ENCODE results near the gene LNX1. TPM values are rescaled to one million over a fixed set of nuclear protein-coding genes. Genes with fewer than 3 reads are reported as not detected.

The LNX1 gene
- polyA plus RNA-seq, 3 donors = 0.09 to 0.13 TPM; not detected in 1

DNA sequence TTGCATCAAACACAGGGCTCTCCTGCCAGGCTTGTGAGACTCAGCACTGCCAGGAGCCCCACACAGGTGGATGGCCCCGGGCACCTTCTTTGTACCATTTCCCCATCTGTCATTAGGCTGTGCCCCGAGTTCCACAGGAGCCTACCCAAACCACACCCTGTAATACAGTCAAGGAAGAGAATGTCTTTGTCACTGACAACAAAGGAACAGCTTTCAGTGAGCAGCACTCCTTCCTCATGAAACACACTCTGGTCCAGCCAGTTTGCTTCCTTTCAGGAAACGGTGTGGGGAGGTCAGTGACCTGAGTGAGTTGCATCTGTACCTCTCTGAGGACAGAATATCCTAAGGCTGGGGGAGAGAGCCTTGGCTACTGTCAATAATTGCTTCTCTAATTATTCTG lies 53.7 kb downstream of the LNX1 start:
- TF ChIP-seq, protein P1, sequence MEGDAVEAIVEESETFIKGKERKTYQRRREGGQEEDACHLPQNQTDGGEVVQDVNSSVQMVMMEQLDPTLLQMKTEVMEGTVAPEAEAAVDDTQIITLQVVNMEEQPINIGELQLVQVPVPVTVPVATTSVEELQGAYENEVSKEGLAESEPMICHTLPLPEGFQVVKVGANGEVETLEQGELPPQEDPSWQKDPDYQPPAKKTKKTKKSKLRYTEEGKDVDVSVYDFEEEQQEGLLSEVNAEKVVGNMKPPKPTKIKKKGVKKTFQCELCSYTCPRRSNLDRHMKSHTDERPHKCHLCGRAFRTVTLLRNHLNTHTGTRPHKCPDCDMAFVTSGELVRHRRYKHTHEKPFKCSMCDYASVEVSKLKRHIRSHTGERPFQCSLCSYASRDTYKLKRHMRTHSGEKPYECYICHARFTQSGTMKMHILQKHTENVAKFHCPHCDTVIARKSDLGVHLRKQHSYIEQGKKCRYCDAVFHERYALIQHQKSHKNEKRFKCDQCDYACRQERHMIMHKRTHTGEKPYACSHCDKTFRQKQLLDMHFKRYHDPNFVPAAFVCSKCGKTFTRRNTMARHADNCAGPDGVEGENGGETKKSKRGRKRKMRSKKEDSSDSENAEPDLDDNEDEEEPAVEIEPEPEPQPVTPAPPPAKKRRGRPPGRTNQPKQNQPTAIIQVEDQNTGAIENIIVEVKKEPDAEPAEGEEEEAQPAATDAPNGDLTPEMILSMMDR (IDR thresholded peaks at IDR 0.05) = no peak
- no peak for DNase-seq
- 0% methylated on average over 1 of the region's 3 CpGs for whole genome bisulfite sequencing (ENCODE audit: insufficient coverage)

DNA sequence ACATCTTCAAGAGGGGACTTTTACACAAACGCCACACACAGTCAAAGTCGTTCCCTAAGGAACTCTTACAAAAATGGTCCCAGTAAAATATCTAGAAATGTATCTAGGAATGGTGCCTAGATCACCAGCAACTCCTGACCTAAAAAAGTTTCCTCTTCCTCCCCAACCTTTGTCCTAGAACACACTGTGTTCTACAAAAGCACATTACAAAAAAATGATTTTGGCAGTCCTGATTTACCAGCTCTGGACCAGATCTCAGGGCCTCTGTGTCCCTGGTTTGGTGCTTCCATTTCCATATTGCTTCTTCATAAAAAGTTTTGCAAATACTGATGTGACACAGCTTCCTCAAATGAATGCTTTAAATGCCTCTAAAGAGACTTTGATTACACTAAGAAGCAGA lies 55.0 kb downstream of the LNX1 start:
- Histone ChIP-seq H3K27me3 (ENCODE audit: control insufficient read depth in 2 of 2, insufficient read depth in 2 of 2, low read length in 2 of 2) (no peaks in the 10 kb centered on the region), H3K79me2 (ENCODE audit: insufficient read depth, low read length) (no peaks in the 10 kb centered on the region), H3K4me2 (replicated peaks; ENCODE audit: extremely low read depth, low read length, poor library complexity, severe bottlenecking) (no peak overlapping the region), H3K36me3 (replicated peaks in 1 of 2; ENCODE audit: control insufficient read depth in 1 of 2, insufficient read depth in 2 of 2, low read length in 2 of 2) (no peaks in the 10 kb centered on the region), H3K4me3 (replicated peaks in 1 of 3; ENCODE audit: low read depth in 2 of 3, low read length in 3 of 3) (no peak overlapping the region), H3K4me1 (ENCODE audit: control insufficient read depth in 1 of 2, insufficient read depth in 2 of 2, low read length in 2 of 2) (no peaks in the 10 kb centered on the region), H2AFZ (ENCODE audit: insufficient read depth, low read depth, low read length, poor library complexity, severe bottlenecking) (no peak overlapping the region), H3K9ac (ENCODE audit: insufficient read depth, low read length, poor library complexity, severe bottlenecking) (no peak overlapping the region), H3K27ac (ENCODE audit: low read depth in 1 of 2, low read length in 2 of 2) (no peak overlapping the region), H3K9me3 (replicated peaks in 1 of 2; ENCODE audit: control insufficient read depth in 1 of 2, insufficient read depth in 1 of 2, low read length in 2 of 2) (no peaks in the 10 kb centered on the region), H4K20me1 (ENCODE audit: insufficient read depth, low read length) (no peaks in the 10 kb centered on the region)
- Mint-ChIP-seq H3K4me1 (no peaks in the 10 kb centered on the region), H3K9me3 (no peaks in the 10 kb centered on the region), H3K27ac (no peak overlapping the region), H3K4me3 (no peak overlapping the region), H3K36me3 (no peaks in the 10 kb centered on the region), H3K27me3 (ENCODE audit: low read depth in 3 of 3) (peaks cover 0 to 6% (median 2%) of the 10 kb centered on the region in 3 donors)
- no peak for DNase-seq
- no CpG with 5 or more reads among the region's 2 CpGs for WGBS (ENCODE audit: insufficient coverage)
- intact Hi-C loops (cut with micrococcal nuclease) = no loop called here
- TF ChIP-seq, protein P1 (IDR thresholded peaks at IDR 0.05) = no peak

More for the DNA sequence above, 53.7 kb downstream of the LNX1 start:
- H3K9ac ChIP-seq (ENCODE audit: insufficient read depth, low read length, poor library complexity, severe bottlenecking) = no peak overlapping the region
- no peaks in the 10 kb centered on the region for H4K20me1 ChIP-seq (ENCODE audit: insufficient read depth, low read length)
- no peaks in the 10 kb centered on the region for H3K36me3 ChIP-seq (replicated peaks in 1 of 2; ENCODE audit: control insufficient read depth in 1 of 2, insufficient read depth in 2 of 2, low read length in 2 of 2)
- no peak overlapping the region for H3K4me2 ChIP-seq (replicated peaks; ENCODE audit: extremely low read depth, low read length, poor library complexity, severe bottlenecking)
- no peaks in the 10 kb centered on the region for H3K4me1 ChIP-seq (ENCODE audit: control insufficient read depth in 1 of 2, insufficient read depth in 2 of 2, low read length in 2 of 2)
- H3K36me3 Mint-ChIP-seq = no peaks in the 10 kb centered on the region
- H3K9me3 Mint-ChIP-seq = no peaks in the 10 kb centered on the region
- H3K4me3 ChIP-seq (replicated peaks in 1 of 3; ENCODE audit: low read depth in 2 of 3, low read length in 3 of 3) = no peak overlapping the region
- no peaks in the 10 kb centered on the region for H3K79me2 ChIP-seq (ENCODE audit: insufficient read depth, low read length)
- H3K4me1 Mint-ChIP-seq = no peaks in the 10 kb centered on the region
- no peak overlapping the region for H3K4me3 Mint-ChIP-seq
- intact Hi-C loops (cut with micrococcal nuclease) = no loop called here
- no peaks in the 10 kb centered on the region for H3K9me3 ChIP-seq (replicated peaks in 1 of 2; ENCODE audit: control insufficient read depth in 1 of 2, insufficient read depth in 1 of 2, low read length in 2 of 2)
- no peak overlapping the region for H2AFZ ChIP-seq (ENCODE audit: insufficient read depth, low read depth, low read length, poor library complexity, severe bottlenecking)
- H3K27ac ChIP-seq (ENCODE audit: low read depth in 1 of 2, low read length in 2 of 2) = no peak overlapping the region
- peaks cover 2 to 6% (median 2%) of the 10 kb centered on the region in 3 donors for H3K27me3 Mint-ChIP-seq (ENCODE audit: low read depth in 3 of 3)
- H3K27me3 ChIP-seq (ENCODE audit: control insufficient read depth in 2 of 2, insufficient read depth in 2 of 2, low read length in 2 of 2) = no peaks in the 10 kb centered on the region
- no peak overlapping the region for H3K27ac Mint-ChIP-seq

All from CD14-positive monocyte (primary cell).